Karpas-422 (cell line): ENCODE results near the gene KIF19. TPM values are rescaled to one million over a fixed set of nuclear protein-coding genes. Genes with fewer than 3 reads are reported as not detected.

Experiments
- DNase-seq: peaks from one replicate; pipeline ENCODE4 v3.0.0-alpha.2; 2015
- H2AFZ ChIP-seq: fragments of 200-600 bp; sonication (generic); 2 replicates; pipeline ENCODE4 v1.6.1; 2014; ENCODE audit warnings: antibody characterized with exemption, low read length, mixed read lengths
- H3K27ac ChIP-seq: fragments of 200-600 bp; sonication (generic); 2 replicates; pipeline ENCODE4 v1.5.1; 2014; ENCODE audit warnings: mild to moderate bottlenecking, low read length, moderate library complexity
- H3K27me3 ChIP-seq: fragments of 200-600 bp; sonication (generic); 2 replicates; pipeline ENCODE4 v1.6.1; 2014; ENCODE audit warnings: low read length, mixed read lengths
- H3K36me3 ChIP-seq: fragments of 200-600 bp; sonication (generic); 2 replicates; pipeline ENCODE4 v1.6.1; 2014; ENCODE audit warnings: low read length, mixed read lengths; ENCODE audit not compliant: insufficient read depth
- H3K4me1 ChIP-seq: fragments of 200-600 bp; sonication (generic); 2 replicates; pipeline ENCODE4 v1.6.1; 2014; ENCODE audit warnings: mild to moderate bottlenecking, low read length, mixed read lengths
- H3K4me2 ChIP-seq: fragments of 200-600 bp; sonication (generic); 2 replicates; pipeline ENCODE4 v1.6.1; 2014; ENCODE audit warnings: low read length, low read depth, mild to moderate bottlenecking; ENCODE audit not compliant: poor library complexity, severe bottlenecking
- H3K4me3 ChIP-seq: fragments of 200-600 bp; sonication (generic); 2 replicates; pipeline ENCODE4 v1.5.1; 2014; ENCODE audit warnings: mild to moderate bottlenecking, antibody characterized with exemption, low read length, mixed read lengths
- H3K79me2 ChIP-seq: fragments of 200-600 bp; sonication (generic); 2 replicates; pipeline ENCODE4 v1.6.1; 2014; ENCODE audit warnings: mild to moderate bottlenecking, low read length, mixed read lengths
- H3K9ac ChIP-seq: fragments of 200-600 bp; sonication (generic); 2 replicates; pipeline ENCODE4 v1.6.0; 2014; ENCODE audit warnings: low read length
- H3K9me2 ChIP-seq: fragments of 200-600 bp; sonication (generic), shearing (Covaris generic); replicated peaks from 2 replicates; pipeline ENCODE4 v1.6.0; 2014; ENCODE audit warnings: mild to moderate bottlenecking, low read length, moderate library complexity; ENCODE audit not compliant: insufficient read depth
- H3K9me3 ChIP-seq: fragments of 300-700, 200-600 bp; sonication (generic); 2 replicates; pipeline ENCODE4 v1.6.1; 2014; ENCODE audit warnings: low read length, mixed read lengths
- H4K20me1 ChIP-seq: fragments of 200-600 bp; sonication (generic); 2 replicates; pipeline ENCODE4 v1.6.1; 2014; ENCODE audit warnings: mild to moderate bottlenecking, antibody characterized with exemption, low read length, low read depth; ENCODE audit not compliant: insufficient read depth
- total RNA-seq: library from RNA; depleted of rRNA; stranded (reverse); fragments of >200 nt; shearing (Covaris generic); gene quantifications from 2 replicates; pipeline ENCODE4 v1.2.3, GENCODE V29; 2014; ENCODE audit warnings: low replicate concordance

KIF19 gene
- total RNA-seq, 1 experiment from 2014 or later = not detected

- H3K79me2 ChIP-seq = no peaks in the 10 kb centered on the region
- no peaks in the 10 kb centered on the region for H3K27me3 ChIP-seq
- H3K9me3 ChIP-seq = no peaks in the 10 kb centered on the region
Measured at GRCh38 chr17:74339537-74340195, 13.6 kb downstream of the KIF19 start.

GRCh38 chr17:74340470-74341023 lies 14.5 kb downstream of the KIF19 start:
- H3K4me3 ChIP-seq = no peak overlapping the region
- H3K4me2 ChIP-seq = no peak overlapping the region
- no peak overlapping the region for H2AFZ ChIP-seq
- H3K9me2 ChIP-seq = no peaks in the 10 kb centered on the region
- H3K9ac ChIP-seq = no peak overlapping the region
- H3K9me3 ChIP-seq = no peaks in the 10 kb centered on the region
- DNase-seq = no peak
- no peaks in the 10 kb centered on the region for H4K20me1 ChIP-seq
- H3K27me3 ChIP-seq = no peaks in the 10 kb centered on the region
- no peaks in the 10 kb centered on the region for H3K79me2 ChIP-seq
- no peak overlapping the region for H3K27ac ChIP-seq
- no peaks in the 10 kb centered on the region; the same call in 1 of the 2 replicates for H3K4me1 ChIP-seq
- H3K36me3 ChIP-seq = no peaks in the 10 kb centered on the region

More at GRCh38 chr17:74339537-74340195, 13.6 kb downstream of the KIF19 start:
- Histone ChIP-seq H3K27ac (no peak overlapping the region), H4K20me1 (no peaks in the 10 kb centered on the region), H3K4me2 (no peak overlapping the region), H2AFZ (no peak overlapping the region), H3K4me1 (no peaks in the 10 kb centered on the region; the same call in 1 of the 2 replicates), H3K9me2 (no peaks in the 10 kb centered on the region), H3K9ac (no peak overlapping the region), H3K4me3 (no peak overlapping the region), H3K36me3 (no peaks in the 10 kb centered on the region)
- peak; percentile 58 for DNase-seq

GRCh38 chr17:74342224-74342623 lies 16.2 kb downstream of the KIF19 start:
- no peak overlapping the region for H3K4me2 ChIP-seq
- H3K36me3 ChIP-seq = no peaks in the 10 kb centered on the region
- H2AFZ ChIP-seq = no peak overlapping the region
- H3K9me3 ChIP-seq = no peaks in the 10 kb centered on the region
- DNase-seq = no peak
- no peaks in the 10 kb centered on the region for H3K9me2 ChIP-seq
- no peaks in the 10 kb centered on the region for H3K27me3 ChIP-seq
- H3K9ac ChIP-seq = no peak overlapping the region
- no peaks in the 10 kb centered on the region for H3K79me2 ChIP-seq
- no peaks in the 10 kb centered on the region for H4K20me1 ChIP-seq
- no peak overlapping the region for H3K27ac ChIP-seq
- H3K4me1 ChIP-seq = no peaks in the 10 kb centered on the region; the same call in 1 of the 2 replicates
- H3K4me3 ChIP-seq = no peak overlapping the region

DNA sequence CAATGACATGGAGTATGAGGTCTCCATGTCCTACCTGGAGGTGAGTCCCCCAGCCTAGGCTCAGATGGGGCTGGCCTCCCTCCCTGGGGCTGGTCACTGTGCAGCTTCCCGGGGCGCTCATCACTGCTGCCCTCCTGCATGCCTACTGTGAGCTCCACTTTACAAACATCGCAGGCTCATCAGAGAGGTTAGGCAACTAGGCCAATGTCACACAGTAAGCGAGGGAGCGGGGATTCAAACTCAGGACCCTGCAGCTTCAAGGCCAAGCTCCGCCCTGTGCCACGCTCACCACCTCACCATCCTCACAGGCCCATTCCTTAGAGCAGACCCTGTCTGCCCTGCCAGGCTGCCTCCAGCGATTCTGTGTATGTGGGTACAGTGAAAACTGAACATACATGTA lies 17.1 kb downstream of the KIF19 start:
- DNase-seq = no peak
- no peaks in the 10 kb centered on the region for H4K20me1 ChIP-seq
- H3K27me3 ChIP-seq = no peaks in the 10 kb centered on the region
- H2AFZ ChIP-seq = no peak overlapping the region
- no peaks in the 10 kb centered on the region for H3K79me2 ChIP-seq
- no peak overlapping the region for H3K4me2 ChIP-seq
- H3K9ac ChIP-seq = no peak overlapping the region
- no peaks in the 10 kb centered on the region for H3K9me3 ChIP-seq
- no peak overlapping the region for H3K27ac ChIP-seq
- H3K36me3 ChIP-seq = no peaks in the 10 kb centered on the region
- no peaks in the 10 kb centered on the region for H3K9me2 ChIP-seq
- no peak overlapping the region for H3K4me3 ChIP-seq
- no peaks in the 10 kb centered on the region; the same call in 1 of the 2 replicates for H3K4me1 ChIP-seq

DNA sequence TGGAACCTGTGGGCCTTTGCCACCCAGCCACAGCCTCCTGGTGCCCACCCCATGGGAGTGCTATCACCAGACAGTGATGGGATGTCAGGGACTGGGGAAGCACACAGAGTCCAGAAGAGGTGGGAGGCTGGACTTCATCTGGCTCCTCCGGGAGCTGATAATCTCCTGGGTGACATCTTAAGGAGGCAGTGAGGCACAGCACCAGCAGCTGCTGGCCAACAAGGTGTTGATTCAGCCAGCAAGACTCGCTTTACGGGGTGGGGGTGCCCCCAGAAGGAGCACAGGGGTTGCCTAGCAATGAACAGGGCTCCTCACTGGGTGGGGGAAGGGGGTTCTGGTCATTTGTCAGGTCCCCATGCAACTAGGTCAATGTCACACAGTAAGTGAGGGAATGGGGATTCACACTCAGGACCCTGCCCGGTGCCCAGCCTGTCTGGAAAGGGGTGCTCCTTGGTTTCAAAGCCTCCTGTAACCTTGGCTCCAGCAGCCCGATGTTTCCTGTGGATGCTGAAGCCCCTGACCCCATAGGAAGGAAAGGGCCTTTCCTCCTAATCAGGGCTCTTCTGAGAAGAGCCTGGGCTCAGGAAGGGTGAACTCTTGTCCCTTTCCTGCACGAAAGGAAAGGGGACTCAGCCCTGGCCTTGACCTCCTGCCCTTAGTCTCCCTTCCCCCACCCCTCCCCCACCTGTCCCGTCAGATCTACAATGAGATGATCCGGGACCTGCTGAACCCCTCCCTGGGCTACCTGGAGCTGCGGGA lies 17.7 kb downstream of the KIF19 start:
- Histone ChIP-seq H3K36me3 (no peaks in the 10 kb centered on the region), H4K20me1 (no peaks in the 10 kb centered on the region), H3K9me3 (no peaks in the 10 kb centered on the region), H3K4me3 (no peak overlapping the region), H3K79me2 (no peaks in the 10 kb centered on the region), H3K9me2 (no peaks in the 10 kb centered on the region), H3K4me1 (no peaks in the 10 kb centered on the region; the same call in 1 of the 2 replicates), H3K4me2 (no peak overlapping the region), H3K27ac (no peak overlapping the region), H3K27me3 (no peaks in the 10 kb centered on the region), H3K9ac (no peak overlapping the region), H2AFZ (no peak overlapping the region)
- DNase-seq = no peak

DNA sequence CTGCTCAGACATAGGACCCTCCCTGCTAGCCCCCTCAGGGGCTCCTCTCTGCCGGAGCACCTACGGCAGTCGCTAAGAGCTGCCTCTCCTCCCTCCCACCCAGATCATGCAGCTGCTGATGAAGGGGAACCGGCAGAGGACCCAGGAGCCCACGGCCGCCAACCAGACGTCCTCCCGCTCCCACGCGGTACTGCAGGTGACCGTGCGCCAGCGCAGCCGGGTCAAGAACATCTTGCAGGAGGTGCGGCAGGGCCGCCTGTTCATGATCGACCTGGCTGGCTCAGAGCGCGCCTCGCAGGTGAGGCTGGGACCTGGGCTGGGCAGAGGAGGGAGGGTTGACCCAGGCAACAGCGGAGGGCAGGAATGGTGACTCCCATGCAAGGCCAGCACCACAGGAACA lies 18.6 kb downstream of the KIF19 start:
- Histone ChIP-seq H3K9me2 (no peaks in the 10 kb centered on the region), H3K4me3 (no peak overlapping the region), H4K20me1 (no peaks in the 10 kb centered on the region), H3K4me2 (no peak overlapping the region), H3K27ac (no peak overlapping the region), H3K9ac (no peak overlapping the region), H3K27me3 (no peaks in the 10 kb centered on the region), H3K79me2 (no peaks in the 10 kb centered on the region), H3K9me3 (no peaks in the 10 kb centered on the region), H3K4me1 (no peaks in the 10 kb centered on the region; the same call in 1 of the 2 replicates), H2AFZ (no peak overlapping the region), H3K36me3 (no peaks in the 10 kb centered on the region)
- no peak for DNase-seq

GRCh38 chr17:74345433-74346241 lies 19.6 kb downstream of the KIF19 start:
- Histone ChIP-seq H3K27me3 (no peaks in the 10 kb centered on the region), H3K79me2 (no peaks in the 10 kb centered on the region), H3K36me3 (no peaks in the 10 kb centered on the region), H3K9me3 (no peaks in the 10 kb centered on the region), H3K9ac (no peak overlapping the region), H3K9me2 (no peaks in the 10 kb centered on the region), H3K27ac (no peak overlapping the region), H3K4me2 (no peak overlapping the region), H2AFZ (no peak overlapping the region), H4K20me1 (no peaks in the 10 kb centered on the region), H3K4me3 (no peak overlapping the region), H3K4me1 (no peaks in the 10 kb centered on the region)
- no peak for DNase-seq

DNA sequence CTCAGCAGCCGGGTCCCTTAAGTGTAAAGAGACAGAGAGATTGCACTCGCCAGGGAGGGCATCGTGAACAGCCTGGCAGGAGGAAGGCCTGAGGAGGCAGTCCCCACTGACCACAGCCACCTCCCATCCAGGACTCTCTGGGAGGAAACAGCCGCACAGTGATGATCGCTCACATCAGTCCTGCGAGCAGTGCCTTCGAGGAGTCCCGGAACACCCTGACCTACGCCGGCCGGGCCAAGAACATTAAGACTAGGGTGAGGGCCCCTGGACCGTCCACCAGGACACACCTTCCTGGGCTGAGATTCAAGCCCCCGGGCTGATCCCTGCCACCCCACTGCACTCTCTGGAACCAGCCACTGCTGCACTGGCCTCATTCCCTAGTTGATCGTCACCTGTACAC lies 21.6 kb downstream of the KIF19 start:
- Histone ChIP-seq H3K79me2 (no peaks in the 10 kb centered on the region), H3K9me2 (no peaks in the 10 kb centered on the region), H3K9me3 (no peaks in the 10 kb centered on the region), H3K9ac (no peak overlapping the region), H4K20me1 (no peaks in the 10 kb centered on the region), H3K27me3 (no peaks in the 10 kb centered on the region), H3K4me3 (no peak overlapping the region), H3K4me2 (no peak overlapping the region), H2AFZ (no peak overlapping the region), H3K27ac (no peak overlapping the region), H3K4me1 (no peaks in the 10 kb centered on the region), H3K36me3 (no peaks in the 10 kb centered on the region)
- DNase-seq = no peak
